Parathyroid adenoma (tissue), 2 donors: ENCODE measurements around the gene CRYGD.

Experiments
- H2AFZ ChIP-seq: fragments of 300-600 bp; sonication (generic); one replicate; pipeline ENCODE4 v1.7.0; 2017; ENCODE audit warnings: antibody characterized with exemption, mild to moderate bottlenecking
- H3K27ac ChIP-seq: fragments of 300-600 bp; sonication (generic); one replicate; pipeline ENCODE4 v1.7.0; 2017
- H3K27me3 ChIP-seq: fragments of 300-600 bp; sonication (generic); one replicate; pipeline ENCODE4 v1.7.0; 2017; ENCODE audit warnings: low read length; ENCODE audit not compliant: control insufficient read depth, insufficient read depth
- H3K36me3 ChIP-seq: fragments of 300-600 bp; sonication (generic); one replicate; pipeline ENCODE4 v1.7.0; 2017; ENCODE audit warnings: low read length; ENCODE audit not compliant: control insufficient read depth, insufficient read depth
- H3K4me1 ChIP-seq: fragments of 300-600 bp; sonication (generic); one replicate; pipeline ENCODE4 v1.7.0; 2017; ENCODE audit warnings: control low read depth
- H3K4me2 ChIP-seq: fragments of 300-600 bp; sonication (generic); one replicate; pipeline ENCODE4 v1.7.0; 2017; ENCODE audit warnings: low read length
- H3K4me3 ChIP-seq: fragments of 300-600 bp; sonication (generic); one replicate; pipeline ENCODE4 v1.7.0; 2017; ENCODE audit warnings: low read depth, low read length
- H3K79me2 ChIP-seq: fragments of 300-600 bp; sonication (generic); one replicate; pipeline ENCODE4 v1.7.0; 2017; ENCODE audit warnings: control low read depth
- H3K9ac ChIP-seq: fragments of 300-600 bp; sonication (generic); one replicate; pipeline ENCODE4 v1.7.0; 2017; ENCODE audit warnings: mild to moderate bottlenecking
- H3K9me3 ChIP-seq: fragments of 300-600 bp; sonication (generic); one replicate; pipeline ENCODE4 v1.7.0; 2017; ENCODE audit warnings: low read length; ENCODE audit not compliant: control insufficient read depth
- TF ChIP-seq, protein P1 (sequence below): fragments of 300-600 bp; sonication (generic); IDR thresholded peaks from one replicate; pipeline ENCODE4 v1.7.0; 2017; ENCODE audit warnings: antibody characterized with exemption, mild to moderate bottlenecking
- donor health status: primary hyperparathyroidism.

Gene CRYGD

DNA sequence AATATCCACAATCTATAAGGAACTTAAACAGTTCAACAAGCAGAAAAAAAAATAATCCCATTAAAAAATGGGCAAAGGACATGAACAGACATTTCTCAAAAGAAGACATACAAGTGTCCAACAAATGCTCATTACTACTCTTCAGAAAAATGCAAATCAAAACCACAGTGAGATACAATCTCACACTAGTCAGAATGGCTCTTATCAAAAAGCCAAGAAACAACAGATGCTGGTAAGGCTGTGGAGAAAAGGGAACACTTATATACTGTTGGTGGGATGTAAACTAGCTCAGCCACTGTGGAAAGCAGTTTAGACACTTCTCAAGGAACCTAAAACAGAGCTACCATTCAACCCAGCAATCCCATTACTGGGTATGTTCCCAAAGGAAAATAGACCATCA, 28.8 kb upstream of the CRYGD start:
- Histone ChIP-seq H3K4me3 (no peak overlapping the region), H3K36me3 (no peaks in the 10 kb centered on the region), H3K9me3 (no peaks in the 10 kb centered on the region), H3K79me2 (no peaks in the 10 kb centered on the region), H3K9ac (no peak overlapping the region), H3K4me2 (no peak overlapping the region), H2AFZ (no peak overlapping the region), H3K4me1 (no peaks in the 10 kb centered on the region), H3K27ac (no peak overlapping the region), H3K27me3 (no peaks in the 10 kb centered on the region)
- TF ChIP-seq, protein P1, sequence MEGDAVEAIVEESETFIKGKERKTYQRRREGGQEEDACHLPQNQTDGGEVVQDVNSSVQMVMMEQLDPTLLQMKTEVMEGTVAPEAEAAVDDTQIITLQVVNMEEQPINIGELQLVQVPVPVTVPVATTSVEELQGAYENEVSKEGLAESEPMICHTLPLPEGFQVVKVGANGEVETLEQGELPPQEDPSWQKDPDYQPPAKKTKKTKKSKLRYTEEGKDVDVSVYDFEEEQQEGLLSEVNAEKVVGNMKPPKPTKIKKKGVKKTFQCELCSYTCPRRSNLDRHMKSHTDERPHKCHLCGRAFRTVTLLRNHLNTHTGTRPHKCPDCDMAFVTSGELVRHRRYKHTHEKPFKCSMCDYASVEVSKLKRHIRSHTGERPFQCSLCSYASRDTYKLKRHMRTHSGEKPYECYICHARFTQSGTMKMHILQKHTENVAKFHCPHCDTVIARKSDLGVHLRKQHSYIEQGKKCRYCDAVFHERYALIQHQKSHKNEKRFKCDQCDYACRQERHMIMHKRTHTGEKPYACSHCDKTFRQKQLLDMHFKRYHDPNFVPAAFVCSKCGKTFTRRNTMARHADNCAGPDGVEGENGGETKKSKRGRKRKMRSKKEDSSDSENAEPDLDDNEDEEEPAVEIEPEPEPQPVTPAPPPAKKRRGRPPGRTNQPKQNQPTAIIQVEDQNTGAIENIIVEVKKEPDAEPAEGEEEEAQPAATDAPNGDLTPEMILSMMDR = no peak

DNA sequence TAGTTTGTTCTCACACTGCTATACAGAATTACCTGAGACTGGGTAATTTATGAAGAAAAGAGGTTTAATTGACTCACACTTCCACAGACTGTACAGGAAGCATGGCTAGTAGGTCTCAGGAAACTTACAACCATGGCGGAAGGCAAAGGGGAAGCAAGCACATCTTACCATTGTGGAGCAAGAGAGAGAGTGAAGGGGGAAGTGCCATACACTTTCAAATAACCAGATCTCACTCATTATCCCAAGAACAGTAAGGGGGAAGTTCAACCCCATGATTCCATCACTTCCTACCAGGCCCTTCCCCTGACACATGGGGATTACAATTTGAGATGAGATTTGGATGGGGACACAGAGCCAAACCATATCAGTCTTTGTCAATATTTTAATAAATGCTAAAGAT, 26.6 kb upstream of the CRYGD start:
- Histone ChIP-seq H3K9me3 (no peaks in the 10 kb centered on the region), H3K4me1 (no peaks in the 10 kb centered on the region), H3K27me3 (no peaks in the 10 kb centered on the region), H3K79me2 (no peaks in the 10 kb centered on the region), H3K9ac (no peak overlapping the region), H3K36me3 (no peaks in the 10 kb centered on the region), H3K4me2 (no peak overlapping the region), H3K4me3 (no peak overlapping the region), H2AFZ (no peak overlapping the region), H3K27ac (no peak overlapping the region)
- TF ChIP-seq, protein P1 = no peak

DNA sequence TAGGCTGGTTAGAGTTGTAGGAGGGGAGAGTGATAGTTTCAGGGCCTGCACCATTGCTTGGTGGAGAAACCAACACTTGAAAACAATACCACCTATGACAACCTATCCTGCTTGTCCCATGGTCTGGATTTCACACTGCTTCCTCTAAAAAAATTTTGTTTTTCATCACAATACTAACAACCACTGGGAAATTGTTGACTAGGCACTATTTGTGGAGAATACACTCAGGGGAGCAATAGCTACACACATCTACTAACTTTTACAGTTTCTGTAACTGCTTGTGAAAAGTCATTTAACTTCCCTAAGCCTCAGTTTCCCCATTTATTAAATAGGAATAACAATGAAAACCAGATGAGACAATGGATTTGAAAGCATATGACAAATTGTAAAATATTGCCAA, 25.8 kb upstream of the CRYGD start:
- Histone ChIP-seq H3K27me3 (no peaks in the 10 kb centered on the region), H3K4me2 (no peak overlapping the region), H2AFZ (no peak overlapping the region), H3K4me1 (no peaks in the 10 kb centered on the region), H3K36me3 (no peaks in the 10 kb centered on the region), H3K79me2 (no peaks in the 10 kb centered on the region), H3K9ac (no peak overlapping the region), H3K27ac (no peak overlapping the region), H3K9me3 (no peaks in the 10 kb centered on the region), H3K4me3 (no peak overlapping the region)
- TF ChIP-seq, protein P1 = no peak

DNA sequence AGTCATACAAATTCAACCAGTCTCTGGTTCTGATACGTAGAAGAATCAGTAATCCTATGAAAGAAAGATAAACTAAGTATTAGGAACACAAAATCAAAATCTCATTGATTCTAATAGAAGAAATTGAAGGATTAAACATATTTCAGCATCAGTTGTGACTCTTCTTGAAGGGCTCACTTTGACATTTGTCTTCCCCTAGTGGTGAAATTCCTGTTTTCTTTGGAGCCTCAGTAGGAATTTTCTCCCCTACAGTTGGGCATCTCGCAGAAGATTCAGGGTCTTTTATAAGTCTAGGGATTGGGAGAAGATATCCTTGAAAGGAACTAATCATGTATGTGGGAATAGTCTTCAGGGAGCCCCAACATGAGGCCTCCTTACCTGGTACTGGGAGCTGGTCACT, 24.5 kb upstream of the CRYGD start:
- Histone ChIP-seq H3K27ac (no peak overlapping the region), H3K9me3 (no peaks in the 10 kb centered on the region), H2AFZ (no peak overlapping the region), H3K9ac (no peak overlapping the region), H3K4me3 (no peak overlapping the region), H3K36me3 (no peaks in the 10 kb centered on the region), H3K79me2 (no peaks in the 10 kb centered on the region), H3K27me3 (no peaks in the 10 kb centered on the region), H3K4me1 (no peaks in the 10 kb centered on the region), H3K4me2 (no peak overlapping the region)
- TF ChIP-seq, protein P1 = peak; percentile 20

DNA sequence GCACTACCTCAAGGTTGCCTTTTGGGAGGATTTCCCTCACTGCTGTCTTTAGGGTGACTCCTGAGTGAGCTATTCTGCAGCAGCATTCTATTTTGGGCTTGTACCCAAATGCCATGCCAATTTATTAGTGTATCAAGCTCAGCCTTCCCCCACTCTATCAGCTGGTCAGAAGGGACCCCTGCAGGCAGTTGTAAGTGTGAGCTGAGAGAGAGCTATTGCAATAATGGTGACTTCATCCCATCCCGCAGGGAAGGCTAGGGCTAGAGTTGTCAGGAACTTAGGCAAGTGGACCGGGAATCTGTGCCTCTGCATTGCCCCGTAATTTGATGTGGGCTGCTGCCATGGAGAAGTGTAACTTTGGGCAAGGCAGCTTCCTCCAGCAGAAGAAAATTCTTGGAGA, 23.4 kb upstream of the CRYGD start:
- Histone ChIP-seq H3K9me3 (no peaks in the 10 kb centered on the region), H3K4me3 (no peak overlapping the region), H3K4me2 (no peak overlapping the region), H3K79me2 (no peaks in the 10 kb centered on the region), H3K36me3 (no peaks in the 10 kb centered on the region), H3K27ac (no peak overlapping the region), H2AFZ (no peak overlapping the region), H3K9ac (no peak overlapping the region), H3K4me1 (no peaks in the 10 kb centered on the region), H3K27me3 (no peaks in the 10 kb centered on the region)
- TF ChIP-seq, protein P1 = no peak
